Left hindlimb (tissue), 1 donor: Measurements from ENCODE around the gene STX8.
"Not testable (repeated sequence)": the region's sequence is repeated elsewhere in the genome, so short reads cannot be mapped to it uniquely, and the experiment has no call there.

Source experiments
- DNase-seq: peaks from one replicate; pipeline ENCODE4 v3.0.0-alpha.2; 2018

STX8 gene

GRCh38 chr17:9290226-9290613, 285.4 kb downstream of the STX8 start:
- no peak for DNase-seq

- DNase-seq: no peak
These were observed 288.3 kb downstream of the STX8 start for GRCh38 chr17:9287306-9287705.

GRCh38 chr17:9286434-9286833, 289.2 kb downstream of the STX8 start:
- DNase-seq: no peak

GRCh38 chr17:9285602-9286427, 289.8 kb downstream of the STX8 start:
- DNase-seq: no peak

- no peak for DNase-seq
These were observed 290.7 kb downstream of the STX8 start for GRCh38 chr17:9284884-9285283.

- no peak for DNase-seq
These were observed 291.7 kb downstream of the STX8 start for GRCh38 chr17:9283909-9284308.

GRCh38 chr17:9279893-9280292, 295.7 kb downstream of the STX8 start:
- DNase-seq: no peak

GRCh38 chr17:9274973-9275372, 300.6 kb downstream of the STX8 start:
- no peak for DNase-seq

- peak; percentile 74 for DNase-seq
These were observed 301.9 kb downstream of the STX8 start for GRCh38 chr17:9273428-9274391.

- no peak for DNase-seq
These were observed 303.0 kb downstream of the STX8 start for GRCh38 chr17:9272501-9273200.

GRCh38 chr17:9271989-9272388, 303.6 kb downstream of the STX8 start:
- DNase-seq: no peak

- DNase-seq: no peak
These were observed 304.7 kb downstream of the STX8 start for GRCh38 chr17:9270921-9271320.

- no peak for DNase-seq
These were observed 306.1 kb downstream of the STX8 start for GRCh38 chr17:9269350-9270035.

- no peak for DNase-seq
These were observed 307.1 kb downstream of the STX8 start for GRCh38 chr17:9268546-9268945.

- DNase-seq: no peak
These were observed 308.9 kb downstream of the STX8 start for GRCh38 chr17:9266697-9267117.

GRCh38 chr17:9266031-9266680, 309.5 kb downstream of the STX8 start:
- DNase-seq: no peak

- peak; percentile 16 for DNase-seq
These were observed 314.3 kb downstream of the STX8 start for GRCh38 chr17:9261081-9262012.

- DNase-seq: no peak
These were observed 316.2 kb downstream of the STX8 start for GRCh38 chr17:9259419-9259818.

GRCh38 chr17:9258115-9259015, 317.3 kb downstream of the STX8 start:
- DNase-seq: no peak

GRCh38 chr17:9257630-9257965, 318.0 kb downstream of the STX8 start:
- not testable (repeated sequence) for DNase-seq
